ENCODE data around the gene HSD17B8. TPM values are rescaled to one million over a fixed set of nuclear protein-coding genes. Genes with fewer than 3 reads are reported as not detected.

HSD17B8 gene
- total and polyA plus RNA-seq, 2 donors (not counting 1 experiment from before 2014, with no cell fraction given), result 10.8 to 25.5 TPM

DNA sequence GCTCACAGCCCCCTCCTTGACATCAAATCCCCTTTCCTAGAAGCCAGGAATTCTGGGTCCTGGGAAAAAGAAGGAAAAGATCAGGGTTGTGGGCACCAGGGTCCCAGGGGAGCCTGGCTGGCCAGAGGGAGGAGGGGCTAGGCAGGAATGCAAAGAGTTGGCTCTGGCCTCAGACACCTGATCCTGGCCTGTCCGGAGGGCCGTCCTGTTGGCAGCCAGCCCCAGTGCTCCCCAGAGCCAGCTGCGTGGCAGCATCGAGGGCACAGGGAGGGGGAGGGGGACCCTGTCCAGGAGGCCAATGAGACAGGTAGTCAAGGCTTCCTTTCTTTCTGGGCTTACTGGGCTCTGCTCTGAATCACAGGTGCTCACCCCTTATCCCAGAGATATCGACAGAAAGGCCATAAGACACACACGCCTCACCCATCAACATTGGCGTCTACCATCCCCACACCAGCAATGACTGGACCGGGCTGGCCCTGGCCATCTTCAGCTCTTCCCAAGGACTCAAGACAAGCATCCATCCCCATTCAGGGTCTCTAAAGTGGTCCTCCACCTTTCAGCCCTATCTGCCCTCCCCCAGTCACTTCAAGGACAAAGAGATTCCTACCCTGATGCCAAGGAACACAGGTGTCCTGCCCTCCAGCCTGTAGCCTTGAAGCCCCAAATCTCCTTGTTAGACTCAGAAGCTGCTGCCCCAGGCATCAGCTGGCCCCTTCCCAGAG is 12.9 kb upstream of the HSD17B8 start:
- no peak for DNase-seq
- peak overlapping the region; percentile 98 for H3K4me2 ChIP-seq (replicated peaks; ENCODE audit: low read depth, low read length, poor library complexity, severe bottlenecking)
- H3K27me3 Mint-ChIP-seq, result peaks cover 35% of the 10 kb centered on the region
- intact Hi-C loops (cut with micrococcal nuclease), result loop anchor here (2.0 kb wide), 1 partner anchor 17 kb away; the partner anchor contains the start of gene RING1
- peak overlapping the region in 2 of 5 experiments; percentile 47 to 52 for H3K4me3 ChIP-seq (ENCODE audit: control extremely low read depth in 1 of 5, extremely low read depth in 1 of 5, insufficient read depth in 1 of 5, low read depth in 2 of 5, low read length in 4 of 5)
- peak overlapping the region; percentile 44 for H3K9ac ChIP-seq (ENCODE audit: low read length)
- CTCF ChIA-PET, result interaction anchor here (1.0 kb wide), 1 partner anchor 70 kb away, joined by 3 read pairs; no protein-coding TSS in a partner anchor
- H3K27ac ChIP-seq (ENCODE audit: low read length in 2 of 2), result no peak overlapping the region
- H4K20me1 ChIP-seq (ENCODE audit: control insufficient read depth, insufficient read depth, low read length, poor library complexity, severe bottlenecking), result no peaks in the 10 kb centered on the region
- POLR2A ChIA-PET, result interaction anchor here (1.0 kb wide), 1 partner anchor 9 kb away, joined by 4 read pairs; the partner anchor contains the start of genes RXRB and SLC39A7
- H3K4me3 Mint-ChIP-seq, result peak overlapping the region; percentile 69
- peaks cover 0 to 49% (median 17%) of the 10 kb centered on the region in 4 experiments for H3K27me3 ChIP-seq (replicated peaks in 1 of 4; ENCODE audit: control extremely low read depth in 1 of 4, control insufficient read depth in 3 of 4, insufficient read depth in 4 of 4, low read length in 3 of 4)
- H3K79me2 ChIP-seq (ENCODE audit: control insufficient read depth, insufficient read depth, low read length), result no peaks in the 10 kb centered on the region
- WGBS (ENCODE audit: insufficient coverage), result 67% methylated on average over 7 of the region's 8 CpGs
- H3K9me3 Mint-ChIP-seq (ENCODE audit: insufficient read depth), result no peaks in the 10 kb centered on the region
- H3K36me3 ChIP-seq (replicated peaks in 1 of 2; ENCODE audit: control extremely low read depth in 1 of 2, control insufficient read depth in 1 of 2, extremely low read depth in 1 of 2, insufficient read depth in 2 of 2, low read length in 1 of 2), result peaks cover 0 to 26% of the 10 kb centered on the region in 2 experiments
- no peak for TF ChIP-seq EZH2 (IDR thresholded peaks at IDR 0.05; ENCODE audit: borderline replicate concordance, insufficient read depth, low read depth, low read length, poor library complexity, severe bottlenecking)
- TF ChIP-seq, protein P1, sequence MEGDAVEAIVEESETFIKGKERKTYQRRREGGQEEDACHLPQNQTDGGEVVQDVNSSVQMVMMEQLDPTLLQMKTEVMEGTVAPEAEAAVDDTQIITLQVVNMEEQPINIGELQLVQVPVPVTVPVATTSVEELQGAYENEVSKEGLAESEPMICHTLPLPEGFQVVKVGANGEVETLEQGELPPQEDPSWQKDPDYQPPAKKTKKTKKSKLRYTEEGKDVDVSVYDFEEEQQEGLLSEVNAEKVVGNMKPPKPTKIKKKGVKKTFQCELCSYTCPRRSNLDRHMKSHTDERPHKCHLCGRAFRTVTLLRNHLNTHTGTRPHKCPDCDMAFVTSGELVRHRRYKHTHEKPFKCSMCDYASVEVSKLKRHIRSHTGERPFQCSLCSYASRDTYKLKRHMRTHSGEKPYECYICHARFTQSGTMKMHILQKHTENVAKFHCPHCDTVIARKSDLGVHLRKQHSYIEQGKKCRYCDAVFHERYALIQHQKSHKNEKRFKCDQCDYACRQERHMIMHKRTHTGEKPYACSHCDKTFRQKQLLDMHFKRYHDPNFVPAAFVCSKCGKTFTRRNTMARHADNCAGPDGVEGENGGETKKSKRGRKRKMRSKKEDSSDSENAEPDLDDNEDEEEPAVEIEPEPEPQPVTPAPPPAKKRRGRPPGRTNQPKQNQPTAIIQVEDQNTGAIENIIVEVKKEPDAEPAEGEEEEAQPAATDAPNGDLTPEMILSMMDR (IDR thresholded peaks at IDR 0.05), result no peak
- peaks cover 0 to 8% (median 0%) of the 10 kb centered on the region in 3 donors for H3K9me3 ChIP-seq (ENCODE audit: control extremely low read depth in 1 of 3, control insufficient read depth in 2 of 3, insufficient read depth in 1 of 3, low read length in 2 of 3)
- H2AFZ ChIP-seq (ENCODE audit: insufficient read depth, low read depth, low read length, poor library complexity, severe bottlenecking), result peak overlapping the region; percentile 43
- H3K4me1 Mint-ChIP-seq, result peaks cover 24% of the 10 kb centered on the region
- peak overlapping the region; percentile 22 for H3K27ac Mint-ChIP-seq
- peaks cover 18 to 20% of the 10 kb centered on the region in 2 donors for H3K4me1 ChIP-seq (ENCODE audit: control insufficient read depth in 2 of 2, insufficient read depth in 2 of 2, low read length in 2 of 2)
- ATAC-seq (ENCODE audit: low read depth), result no peak

All from B cell (primary cell).